Mucosa of descending colon (tissue), 3 donors: ENCODE results near the gene REPS2. TPM values are rescaled to one million over a fixed set of nuclear protein-coding genes. Genes with fewer than 3 reads are reported as not detected.

Source experiments
- ATAC-seq: fragments of 200-7000 bp; cut with Tn5 transposase; one replicate; pipeline ENCODE4 v1.9.1; 2020; ENCODE audit warnings: mild to moderate bottlenecking, moderate library complexity
- DNase-seq, 3 donors: peaks; one replicate each; pipeline ENCODE4 v3.0.0-alpha.2; 2020
- H3K36me3 ChIP-seq: fragments of 200-600 bp; one replicate; pipeline ENCODE4 v1.8.0; 2021; ENCODE audit warnings: low read depth, mild to moderate bottlenecking
- H3K4me1 ChIP-seq: fragments of 200-600 bp; one replicate; pipeline ENCODE4 v1.8.0; 2021; ENCODE audit warnings: low read depth, mild to moderate bottlenecking
- H3K4me3 ChIP-seq: fragments of 200-600 bp; one replicate; pipeline ENCODE4 v1.8.0; 2021; ENCODE audit warnings: mild to moderate bottlenecking
- H3K9me3 ChIP-seq: fragments of 200-600 bp; one replicate; pipeline ENCODE4 v1.8.0; 2021; ENCODE audit warnings: mild to moderate bottlenecking
- CTCF ChIP-seq: fragments of 200-600 bp; IDR thresholded peaks from one replicate; pipeline ENCODE4 v1.8.0; 2022; ENCODE audit warnings: antibody characterized with exemption, mild to moderate bottlenecking
- intact Hi-C, 2 donors: fragments of 100-400 bp; cut with DNase I in 1 of 2; cut with micrococcal nuclease in 1 of 2; formaldehyde crosslinking; loops; one replicate each; pipeline versions ENCODE4 v1.11.0 to v1.11.1; 2022; cut with DNase I, micrococcal nuclease
- total RNA-seq, 3 donors: library from RNA; stranded (reverse); fragmentation: NEBNext Ultra II Directional in 2 of 3; extraction: Animal tissue kit (Norgen Biotek cat#: 25700) in 2 of 3; gene quantifications; one replicate each; pipeline versions ENCODE4 v1.2.1 to v1.2.4, GENCODE V29; 2021 to 2023
- donor health status: DM: no; HTN: no; CAD: no; lungs with moderate emphysema.
- donor health status: DM: no; HTN: no; CAD: no.
- donor health status: DM: no; HTN: yes; CAD: no.

The REPS2 gene
- total RNA-seq, 3 donors from 2014 or later = 12.7 to 19.6 (median 17.2) TPM

GRCh38 chrX:17072301-17072700 lies 125.8 kb downstream of the REPS2 start:
- no peaks in the 10 kb centered on the region for H3K9me3 ChIP-seq

GRCh38 chrX:17072721-17073230 lies 126.3 kb downstream of the REPS2 start:
- Histone ChIP-seq H3K4me3 (no peak overlapping the region), H3K9me3 (no peaks in the 10 kb centered on the region), H3K36me3 (no peaks in the 10 kb centered on the region), H3K4me1 (no peaks in the 10 kb centered on the region)
- TF ChIP-seq CTCF = no peak
- intact Hi-C loops = no loop called here
- DNase-seq = no peak
- no peak for ATAC-seq

More at GRCh38 chrX:17072301-17072700, 125.8 kb downstream of the REPS2 start:
- Histone ChIP-seq H3K4me1 (no peaks in the 10 kb centered on the region), H3K36me3 (no peaks in the 10 kb centered on the region), H3K4me3 (no peak overlapping the region)
- ATAC-seq (peak; percentile 19), DNase-seq (no peak)
- no peak for TF ChIP-seq CTCF
- intact Hi-C loops = no loop called here

GRCh38 chrX:17075004-17075403 lies 128.5 kb downstream of the REPS2 start:
- Histone ChIP-seq H3K36me3 (no peaks in the 10 kb centered on the region), H3K9me3 (no peaks in the 10 kb centered on the region), H3K4me1 (no peaks in the 10 kb centered on the region), H3K4me3 (no peak overlapping the region)
- no peak for TF ChIP-seq CTCF
- ATAC-seq (no peak), DNase-seq (no peak)
- intact Hi-C loops = no loop called here

- TF ChIP-seq CTCF = no peak
- no peaks in the 10 kb centered on the region for H3K4me1 ChIP-seq
- intact Hi-C loops = no loop called here
- ATAC-seq (no peak), DNase-seq (no peak)
- H3K36me3 ChIP-seq = no peaks in the 10 kb centered on the region
- H3K9me3 ChIP-seq = no peaks in the 10 kb centered on the region
- no peak overlapping the region for H3K4me3 ChIP-seq
Measured at GRCh38 chrX:17077361-17077760, 130.9 kb downstream of the REPS2 start.

GRCh38 chrX:17078031-17078720 lies 131.7 kb downstream of the REPS2 start:
- intact Hi-C loops = no loop called here
- H3K4me3 ChIP-seq = no peak overlapping the region
- TF ChIP-seq CTCF = no peak
- no peaks in the 10 kb centered on the region for H3K4me1 ChIP-seq
- no peak for ATAC-seq
- H3K9me3 ChIP-seq = no peaks in the 10 kb centered on the region
- DNase-seq = no peak
- no peaks in the 10 kb centered on the region for H3K36me3 ChIP-seq
